HL-60/S4 (cell line): ENCODE results near the gene C6orf132.
"Not testable (repeated sequence)": the region's sequence is repeated elsewhere in the genome, so short reads cannot be mapped to it uniquely, and the experiment has no call there.

Experiments
- in situ Hi-C: fragments of 300-500 bp; cut with MboI; formaldehyde crosslinking; loops from 2 replicates; pipeline ENCODE4 v1.14.3; 2022; ENCODE audit warnings: low sequenced_read_pairs

C6orf132 gene, protein sequence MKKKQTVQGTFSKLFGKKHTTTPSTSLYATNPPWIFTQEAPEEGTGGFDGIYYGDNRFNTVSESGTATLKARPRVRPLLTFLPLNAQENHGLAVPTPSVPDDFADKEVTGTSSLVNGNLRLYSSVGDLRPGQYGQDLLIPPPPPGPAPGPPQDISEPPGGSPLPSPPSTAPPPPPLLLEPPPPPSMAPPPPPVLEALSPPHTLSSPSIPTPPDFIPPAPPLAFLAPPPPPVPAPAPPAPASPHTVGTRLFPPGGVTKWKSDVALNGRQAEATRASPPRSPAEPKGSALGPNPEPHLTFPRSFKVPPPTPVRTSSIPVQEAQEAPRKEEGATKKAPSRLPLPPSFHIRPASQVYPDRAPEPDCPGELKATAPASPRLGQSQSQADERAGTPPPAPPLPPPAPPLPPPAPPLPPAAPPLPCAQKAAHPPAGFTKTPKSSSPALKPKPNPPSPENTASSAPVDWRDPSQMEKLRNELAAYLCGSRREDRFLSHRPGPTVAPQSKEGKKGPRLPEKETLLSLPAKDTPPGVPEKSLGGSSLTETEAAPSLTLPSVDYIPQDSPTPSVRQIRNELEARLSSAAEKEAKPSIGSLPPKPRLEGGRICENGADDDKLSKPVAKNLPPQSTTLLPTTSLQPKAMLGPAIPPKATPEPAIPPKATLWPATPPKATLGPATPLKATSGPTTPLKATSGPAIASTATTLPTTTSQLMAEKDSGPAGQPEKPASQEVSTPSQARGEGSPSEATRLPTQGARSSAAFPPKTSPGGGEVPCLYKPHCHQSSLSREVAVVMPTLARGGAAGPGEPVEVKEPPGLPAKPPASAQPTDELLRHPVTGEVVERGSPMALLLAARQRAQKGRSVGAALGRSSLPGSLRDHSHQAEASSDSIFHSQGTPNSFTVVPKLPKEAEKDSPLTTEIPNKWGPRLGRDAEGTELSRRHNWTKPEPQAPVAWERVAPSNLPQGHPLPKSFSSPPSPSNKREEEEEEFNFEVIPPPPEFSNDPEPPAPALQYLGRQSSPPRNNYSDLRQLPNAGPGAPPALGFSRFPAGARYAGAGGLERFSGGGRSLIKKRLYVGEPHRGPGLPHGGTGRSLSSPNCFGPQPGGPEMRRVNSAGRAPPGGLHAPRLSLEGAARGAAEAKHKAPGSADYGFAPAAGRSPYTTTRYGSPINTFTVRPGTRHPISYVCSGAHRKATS

DNA sequence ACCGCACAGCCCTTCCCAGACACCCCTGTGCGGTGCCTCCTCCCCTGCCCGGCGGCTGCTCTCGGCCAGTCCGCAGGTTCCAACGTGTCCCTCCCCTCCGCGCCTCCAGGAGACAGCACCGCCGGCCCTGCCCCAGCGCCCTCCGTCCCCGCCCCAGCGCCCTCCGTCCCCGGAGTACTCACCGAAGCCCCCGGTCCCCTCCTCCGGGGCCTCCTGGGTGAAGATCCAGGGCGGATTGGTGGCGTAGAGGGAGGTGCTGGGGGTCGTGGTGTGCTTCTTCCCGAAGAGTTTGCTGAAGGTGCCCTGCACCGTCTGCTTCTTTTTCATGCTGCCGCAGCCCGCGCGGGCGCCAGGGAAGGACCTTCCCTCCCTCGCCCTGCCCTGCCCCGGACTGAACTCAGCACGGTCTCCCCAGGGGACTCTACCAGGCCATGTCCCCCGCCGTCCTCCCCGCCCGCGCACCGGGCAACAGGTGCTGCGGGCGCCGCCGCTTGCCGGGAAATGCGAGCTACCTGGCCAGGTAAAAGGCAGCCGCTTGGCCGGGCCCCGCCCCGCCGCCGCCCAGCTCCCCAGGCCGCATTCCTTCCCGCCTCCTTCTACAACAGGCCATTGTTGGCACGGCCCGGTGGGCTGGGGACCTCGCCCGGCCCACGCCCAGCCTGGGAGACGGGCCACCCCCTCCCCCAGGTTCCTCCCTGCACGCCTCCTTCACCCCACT, at the start of gene C6orf132:
Gene C6orf132, minus strand, starts transcription at position 503 of the 718 bp plus-strand sequence. Its CDS starts 176 bp downstream, at position 327.
- in situ Hi-C loops: no loop called here

DNA sequence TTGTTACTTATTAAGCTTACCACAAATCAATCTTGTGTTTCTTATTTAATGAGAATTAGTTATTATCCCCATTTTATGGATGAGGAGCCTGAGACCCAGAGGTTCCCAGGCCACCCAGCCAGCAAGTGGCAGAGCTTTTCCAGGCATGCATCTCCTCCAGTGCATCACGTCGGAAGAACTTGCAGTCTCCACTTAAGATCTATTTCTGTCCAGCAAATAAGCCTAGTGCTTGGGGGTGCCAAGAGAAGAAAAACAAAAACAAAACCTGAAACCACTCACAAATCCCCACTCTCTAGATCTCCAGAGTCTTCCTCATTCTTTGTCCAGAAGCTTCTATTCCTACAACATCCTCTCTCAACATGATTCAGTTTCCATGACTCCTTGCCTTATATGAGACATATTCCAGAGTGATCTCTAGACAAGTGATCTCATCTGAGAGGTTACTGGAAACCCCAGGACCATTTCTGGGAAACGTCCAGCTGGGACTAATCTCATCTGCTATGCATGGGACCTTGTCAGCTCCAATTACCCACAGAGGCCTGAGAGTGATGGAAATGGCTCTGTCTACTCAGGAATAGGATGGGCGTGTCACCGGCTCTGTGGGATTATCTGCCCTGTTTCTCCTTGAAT, 48.2 kb upstream of the C6orf132 start:
- in situ Hi-C loops: no loop called here

DNA sequence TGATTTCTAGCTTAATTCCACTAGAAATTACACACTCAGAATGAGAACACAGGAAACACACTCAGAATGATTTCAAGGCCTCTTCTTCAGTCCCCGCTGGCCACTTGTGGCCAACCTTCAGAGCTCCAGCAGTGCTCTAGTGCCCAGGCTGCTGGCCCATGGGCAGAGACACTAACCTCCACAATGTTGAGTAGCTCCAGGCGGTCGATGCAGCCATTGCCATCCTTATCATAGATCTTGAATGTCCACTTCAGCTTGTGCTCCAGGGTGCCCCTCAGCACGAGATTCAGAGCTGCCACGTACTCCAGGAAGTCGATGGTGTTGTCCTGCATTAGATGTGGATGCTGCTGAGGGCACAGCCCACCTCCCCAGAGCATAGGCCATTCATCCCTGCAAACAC, 46.0 kb upstream of the C6orf132 start:
- in situ Hi-C loops: no loop called here

DNA sequence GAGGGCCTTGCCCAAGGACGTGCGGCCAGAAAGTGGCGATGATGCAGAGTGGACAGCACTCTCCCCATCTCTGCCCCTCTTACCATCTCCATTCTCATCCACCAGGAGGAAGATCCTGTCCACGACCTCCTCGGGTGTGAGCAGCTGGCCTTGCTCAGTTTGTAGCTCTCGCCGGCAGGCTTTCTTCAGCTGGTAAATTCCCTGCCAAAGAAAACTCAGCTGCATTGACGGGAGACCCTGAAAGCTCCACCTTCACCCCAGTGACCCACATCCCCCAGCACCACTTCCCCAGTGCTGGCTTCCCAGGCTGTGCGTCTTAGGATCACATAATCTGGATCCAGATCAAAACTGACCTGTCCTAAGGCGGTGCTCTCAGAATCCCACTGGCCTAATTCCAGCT, 43.2 kb upstream of the C6orf132 start:
- in situ Hi-C loops: no loop called here

DNA sequence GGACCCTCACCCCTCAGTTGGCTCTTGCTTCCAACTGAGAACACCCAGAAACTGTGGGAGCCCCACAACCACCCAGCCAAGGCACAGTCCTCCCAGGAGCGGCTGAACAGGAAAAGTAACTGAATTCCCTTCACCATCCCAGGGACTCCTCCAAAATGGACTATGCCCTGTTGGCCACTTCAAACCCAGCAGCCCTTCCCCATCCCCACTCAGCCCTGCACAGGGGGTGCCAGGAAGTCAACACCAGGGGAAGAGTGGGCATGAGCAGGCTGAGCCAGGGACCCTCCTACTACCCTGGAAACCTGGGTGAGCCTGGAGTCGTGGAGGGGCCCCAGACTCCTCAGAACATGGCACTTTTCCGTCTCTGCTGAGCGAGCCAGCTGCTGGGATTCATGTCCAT, 42.1 kb upstream of the C6orf132 start:
- in situ Hi-C loops: no loop called here

DNA sequence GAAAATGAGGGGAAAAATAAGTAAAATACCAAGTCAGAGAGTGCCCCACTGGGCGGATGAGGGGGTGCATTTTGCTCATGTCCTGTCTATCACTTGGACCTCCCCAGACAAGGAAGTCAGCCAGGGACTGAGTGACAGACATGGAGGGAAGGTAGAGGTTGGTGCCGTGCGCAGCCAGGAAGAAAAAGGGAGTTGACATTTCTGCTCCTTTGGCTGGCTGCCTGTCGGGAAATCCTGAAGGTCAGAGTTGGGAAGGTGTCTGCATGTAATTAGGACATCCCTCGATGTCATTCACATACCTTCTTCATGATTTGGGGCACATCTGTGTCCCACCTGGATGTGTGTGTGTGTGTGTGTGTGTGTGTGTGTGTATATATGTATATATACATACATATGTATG, 39.7 kb upstream of the C6orf132 start:
- in situ Hi-C loops: no loop called here

DNA sequence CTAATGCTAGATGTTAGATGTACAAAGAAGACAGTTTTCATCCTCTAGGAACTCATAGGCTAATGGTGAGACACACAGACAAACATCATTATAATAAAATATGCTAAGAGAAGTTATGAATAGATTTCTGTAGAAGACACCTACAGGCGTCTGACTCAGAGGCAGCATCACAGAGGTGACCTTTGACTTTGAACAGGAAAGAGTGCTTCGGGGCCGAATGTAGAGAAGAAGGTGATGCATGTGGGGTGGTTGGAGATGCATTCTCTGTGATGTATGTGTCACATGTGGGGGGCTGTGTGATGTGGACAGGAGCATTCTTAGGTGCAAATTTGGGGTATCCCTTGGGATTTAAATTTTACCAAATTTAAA, 37.5 kb upstream of the C6orf132 start:
- in situ Hi-C loops: no loop called here

DNA sequence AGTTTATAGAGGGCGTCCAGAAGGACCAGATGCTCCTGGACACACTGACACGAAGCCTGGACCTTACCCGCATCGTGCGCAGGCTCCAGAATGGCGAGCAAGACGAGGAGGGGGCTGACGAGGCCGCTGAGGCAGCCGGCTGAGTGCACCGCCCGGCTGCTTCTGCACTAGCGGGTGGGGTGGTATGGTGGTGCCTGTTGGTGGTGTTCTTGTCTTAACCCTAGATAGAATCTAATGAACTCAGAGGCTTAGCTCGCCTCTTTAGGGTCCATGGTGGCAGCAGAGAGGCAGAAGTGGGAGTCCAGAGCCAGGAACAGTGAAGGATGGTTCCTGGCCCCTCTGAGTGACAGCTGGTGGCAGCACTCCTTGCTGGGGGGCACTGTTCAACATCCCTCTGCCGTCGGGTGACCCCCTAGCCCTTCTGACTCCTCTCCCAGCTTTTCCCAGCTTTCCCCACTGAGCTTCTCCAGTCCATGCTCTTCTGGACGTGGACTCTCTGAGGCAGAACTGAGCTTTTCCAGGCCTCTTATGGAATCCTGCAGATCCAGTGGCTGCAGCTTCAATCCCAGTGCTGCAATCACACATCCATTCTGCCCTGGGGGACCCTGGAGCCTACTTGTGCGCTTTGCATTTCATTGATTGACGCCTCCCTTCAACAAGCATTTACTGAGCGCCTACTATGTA, 37.0 kb upstream of the C6orf132 start:
- in situ Hi-C loops: no loop called here

DNA sequence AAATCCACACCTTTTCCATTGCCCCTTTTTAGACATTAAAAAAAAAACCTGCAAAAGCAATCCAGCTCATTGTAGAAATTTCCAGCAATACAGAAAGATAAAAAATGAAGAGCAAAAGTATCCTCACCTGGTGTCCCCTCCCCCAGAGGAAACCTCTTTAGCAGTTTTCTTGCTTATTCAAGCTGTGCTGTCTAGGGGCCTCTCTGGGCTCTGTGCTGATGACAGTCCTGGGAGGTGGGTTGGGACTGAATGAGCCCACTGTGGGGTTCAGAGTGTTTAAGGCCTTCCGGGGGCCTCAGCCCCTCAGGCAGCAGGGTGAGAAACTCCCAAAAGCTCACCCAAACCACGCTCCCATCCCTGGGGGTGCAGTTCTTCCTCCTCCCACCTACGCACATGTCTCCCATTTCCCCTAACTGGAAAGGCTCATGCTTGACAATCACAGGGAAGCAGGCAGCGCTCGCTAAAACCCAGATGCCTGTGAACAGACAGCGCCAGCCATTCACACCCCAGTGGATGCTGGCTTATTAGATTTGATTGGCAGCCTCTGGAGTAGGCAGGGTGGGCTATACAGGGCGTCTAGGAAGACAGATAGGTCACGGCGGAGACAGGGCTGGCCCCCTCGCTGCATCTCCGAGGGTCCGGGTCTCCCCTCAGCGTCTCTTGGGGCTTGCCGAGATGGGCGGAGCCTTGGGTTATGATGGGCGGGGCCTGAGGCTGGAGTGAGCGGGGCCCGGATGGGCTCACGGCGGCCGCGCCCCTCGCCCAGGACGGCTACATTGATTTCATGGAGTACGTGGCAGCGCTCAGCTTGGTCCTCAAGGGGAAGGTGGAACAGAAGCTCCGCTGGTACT, 35.3 kb upstream of the C6orf132 start:
- in situ Hi-C loops: no loop called here

DNA sequence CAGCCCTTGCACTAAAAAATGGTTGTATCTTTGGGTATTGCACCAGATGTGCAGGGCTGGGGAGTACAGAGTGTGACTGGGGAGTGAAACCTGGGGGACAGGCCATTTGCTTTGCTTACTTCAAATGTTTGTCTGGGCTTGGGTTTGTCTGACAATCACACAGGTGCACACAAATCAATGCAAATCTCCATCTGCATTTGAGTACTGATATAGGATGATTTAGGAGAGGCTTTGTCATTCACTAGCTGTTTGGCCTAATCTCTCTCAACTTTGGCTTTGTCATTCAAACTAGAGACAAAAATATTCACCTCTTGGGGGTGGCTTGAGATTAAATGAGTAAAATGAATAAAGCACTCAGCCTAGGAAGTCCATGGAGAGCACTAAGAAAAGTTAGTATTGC, 34.6 kb upstream of the C6orf132 start:
- in situ Hi-C loops: no loop called here

DNA sequence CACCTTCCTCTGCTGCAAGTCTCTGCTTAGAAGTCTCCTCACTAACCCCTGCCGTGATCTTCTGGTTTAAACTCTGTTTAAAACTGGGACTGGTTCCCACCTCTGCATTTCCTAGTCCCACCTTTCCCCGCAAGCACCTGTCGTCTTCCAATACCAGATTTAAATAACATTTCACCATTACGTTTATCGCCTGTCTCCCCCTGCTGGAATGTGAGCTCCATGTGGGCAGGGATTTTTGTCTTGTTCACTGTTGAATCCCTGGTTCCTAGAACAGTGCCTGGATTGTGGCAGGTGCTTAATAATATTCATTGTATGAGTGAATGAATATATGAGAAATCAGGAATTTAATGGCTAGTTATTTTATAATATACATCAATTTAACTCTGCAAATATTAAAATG, 33.4 kb upstream of the C6orf132 start:
- in situ Hi-C loops: no loop called here

DNA sequence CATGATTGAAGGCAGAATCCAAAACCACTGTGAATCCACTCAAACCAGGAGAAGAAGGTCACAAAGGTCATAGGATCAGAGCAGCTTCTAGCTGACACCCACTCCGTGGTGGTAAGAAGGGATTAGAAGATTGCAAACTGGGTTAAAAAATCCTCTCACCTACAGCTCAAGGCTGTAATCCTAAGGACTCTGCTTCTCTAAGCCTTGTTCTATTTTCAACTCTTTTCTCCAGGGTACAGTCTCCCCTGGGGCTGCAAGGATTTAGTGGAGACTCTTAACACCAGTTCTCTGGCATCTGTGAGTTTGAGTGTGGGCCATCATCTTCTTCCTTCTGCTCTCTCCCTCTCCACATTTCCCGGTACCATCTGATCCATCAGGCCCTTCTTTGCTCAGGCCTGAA, 30.7 kb upstream of the C6orf132 start, which contains the start of gene GUCA1A:
Gene GUCA1A, plus strand, starts transcription at position 264 of the 400 bp plus-strand sequence. CDS start 250 bp downstream, outside the sequence.
- in situ Hi-C loops: no loop called here

DNA sequence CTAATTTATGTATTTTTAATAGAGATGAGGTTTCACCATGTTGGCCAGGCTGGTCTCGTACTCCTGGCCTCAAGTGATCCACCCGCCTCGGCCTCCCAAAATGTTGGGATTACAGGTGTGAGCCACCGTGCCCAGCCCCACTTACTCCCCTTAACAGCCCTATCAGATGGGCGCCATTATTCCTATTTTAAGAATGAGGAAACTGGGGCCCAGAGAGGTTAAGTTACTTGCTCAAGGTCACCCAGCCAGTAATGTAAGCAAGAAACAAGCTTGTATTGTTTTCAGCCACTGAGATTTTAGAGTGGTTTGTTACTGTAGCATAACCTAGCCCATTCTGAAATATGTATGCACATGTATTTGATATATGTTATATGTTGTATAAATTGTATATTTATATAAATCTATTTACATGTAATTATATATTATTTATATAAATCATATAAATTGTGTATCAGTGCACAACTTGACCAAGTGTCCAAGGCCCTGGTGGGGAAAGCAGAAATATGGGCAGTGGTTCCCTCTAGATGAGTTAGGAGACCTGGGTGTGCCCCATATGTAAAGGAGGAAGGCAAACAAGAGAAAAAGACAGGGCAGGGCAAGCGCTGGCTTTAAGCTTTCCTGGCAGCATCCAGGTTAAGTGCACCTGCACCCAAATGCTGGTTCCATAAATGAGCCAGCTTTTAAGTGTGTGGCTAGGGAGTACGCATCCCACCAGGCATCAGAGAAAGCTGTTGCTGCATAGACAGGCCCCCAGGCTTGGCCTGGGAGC, 29.6 kb upstream of the C6orf132 start:
- in situ Hi-C loops: no loop called here

DNA sequence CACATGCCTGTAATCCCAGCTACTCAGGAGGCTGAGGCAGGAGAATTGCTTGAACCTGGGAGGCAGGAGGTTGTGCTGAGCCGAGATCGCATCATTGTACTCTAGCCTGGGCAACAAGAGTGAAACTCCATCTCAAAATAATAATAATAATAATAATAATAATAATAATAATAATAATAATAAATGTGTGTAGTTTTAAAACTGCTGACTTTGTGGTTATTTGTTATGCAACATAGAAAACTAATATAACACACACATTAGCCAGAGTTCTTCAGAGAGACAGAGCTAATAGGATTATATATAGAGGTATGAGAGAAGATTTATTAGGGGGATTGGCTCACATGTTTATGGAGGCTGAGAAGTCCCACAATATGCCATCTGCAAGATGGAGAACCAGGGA, 27.4 kb upstream of the C6orf132 start:
- in situ Hi-C loops: not testable (repeated sequence)

DNA sequence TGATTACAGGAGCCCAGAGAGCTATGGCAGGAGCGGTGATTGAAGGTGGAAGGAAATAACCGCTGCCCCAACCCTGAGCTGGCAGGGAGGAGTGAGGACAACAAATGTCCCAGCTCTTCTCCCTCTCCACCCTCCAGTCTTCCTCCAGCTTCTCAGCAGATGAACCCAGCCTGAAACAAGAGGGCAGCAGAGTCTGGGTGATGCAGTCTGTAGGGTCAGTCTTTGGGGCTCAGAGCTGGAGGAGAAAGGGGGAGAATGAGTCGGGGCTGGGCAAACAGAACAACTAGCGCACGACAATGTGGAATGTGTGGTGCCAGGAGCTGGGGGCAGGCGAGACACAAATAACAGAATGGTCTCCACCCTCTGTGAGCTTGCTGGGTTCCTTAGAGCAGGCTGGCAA, 26.2 kb upstream of the C6orf132 start:
- in situ Hi-C loops: no loop called here

DNA sequence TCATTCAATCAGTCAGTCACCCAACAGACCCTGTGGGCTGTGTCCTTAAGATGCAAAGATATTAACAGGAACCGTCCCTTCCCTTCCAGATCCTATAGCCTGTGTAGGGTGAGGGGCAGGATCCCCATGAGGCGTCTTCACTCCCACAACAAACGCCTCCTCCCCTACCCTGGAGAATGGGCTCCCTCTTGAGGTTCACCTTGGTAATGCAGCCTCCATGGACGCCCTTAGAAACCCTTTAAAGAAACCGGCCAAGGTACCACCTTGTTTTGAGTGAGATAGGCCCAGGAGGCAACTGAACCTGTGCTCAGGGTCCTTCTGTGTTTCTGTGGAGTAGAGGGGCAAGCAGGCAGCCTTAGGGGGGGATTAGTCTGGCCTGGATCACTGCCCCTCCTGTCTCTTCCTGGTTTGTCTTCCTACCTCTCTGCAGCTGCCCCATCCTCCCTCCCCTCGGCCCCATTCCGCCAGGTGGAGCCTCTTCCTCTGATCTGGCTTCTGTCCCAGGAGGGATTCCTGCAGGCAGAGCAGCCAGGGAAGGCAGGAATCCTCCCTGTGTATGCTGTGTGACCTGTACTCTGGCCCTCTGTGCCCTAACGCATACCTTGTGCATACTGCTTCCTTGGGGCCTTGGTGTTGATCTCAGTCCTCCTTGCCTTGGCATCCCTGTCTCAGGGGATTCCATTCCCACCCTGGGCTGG, 24.2 kb upstream of the C6orf132 start:
- in situ Hi-C loops: no loop called here

DNA sequence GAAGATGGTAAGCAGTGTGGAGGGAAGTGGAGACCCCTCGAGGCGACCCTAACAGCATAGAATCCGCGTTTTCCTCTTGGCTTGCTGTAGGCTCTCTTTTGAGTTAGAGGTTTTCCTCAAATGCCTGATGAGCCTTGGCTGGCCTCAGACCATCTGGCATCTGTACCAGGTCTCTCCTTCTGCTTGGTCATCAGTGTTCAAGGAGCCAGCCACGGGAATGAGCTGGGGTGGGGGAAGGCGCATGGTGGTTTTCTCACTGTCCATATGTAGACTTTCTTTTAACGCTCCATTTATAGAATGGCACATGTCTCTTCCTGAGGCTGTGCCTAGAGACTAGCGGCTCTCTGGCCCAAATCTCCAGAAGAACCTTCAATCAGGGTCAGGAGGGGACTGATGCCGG, 22.6 kb upstream of the C6orf132 start:
- in situ Hi-C loops: no loop called here
